GM23338 (cell line): ENCODE measurements around the gene ID3. TPM values are rescaled to one million over a fixed set of nuclear protein-coding genes. Genes with fewer than 3 reads are reported as not detected.

Experiments used
- ATAC-seq: fragments of 200-7000 bp; cut with Tn5 transposase; 3 replicates; pipeline ENCODE4 v1.9.1; 2020
- DNase-seq: peaks from one replicate; pipeline ENCODE4 v3.0.0-alpha.2; 2015; ENCODE audit warnings: low spot score
- H2AFZ ChIP-seq: fragments of 200-600 bp; sonication (generic); 2 replicates; pipeline ENCODE4 v1.8.0; 2016; ENCODE audit warnings: antibody characterized with exemption, mild to moderate bottlenecking, moderate library complexity
- H3F3A ChIP-seq: fragments of 200-600 bp; sonication (generic); replicated peaks from 2 replicates; pipeline ENCODE4 v1.8.0; 2017; ENCODE audit warnings: antibody characterized with exemption, mixed run types, low read depth
- H3K27ac ChIP-seq: fragments of 200-600 bp; sonication (generic); 2 replicates; pipeline ENCODE4 v1.6.1; 2016; ENCODE audit warnings: low read depth
- H3K27me3 ChIP-seq: fragments of 200-600 bp; sonication (generic); 2 replicates; pipeline ENCODE4 v1.8.0; 2016; ENCODE audit warnings: mild to moderate bottlenecking, mixed run types, moderate library complexity; ENCODE audit not compliant: insufficient read depth
- H3K36me3 ChIP-seq: fragments of 200-600 bp; sonication (generic); 2 replicates; pipeline ENCODE4 v1.8.0; 2016; ENCODE audit warnings: mild to moderate bottlenecking; ENCODE audit not compliant: insufficient read depth
- H3K4me1 ChIP-seq: fragments of 200-600 bp; sonication (generic); 2 replicates; pipeline ENCODE4 v1.8.0; 2016; ENCODE audit warnings: mild to moderate bottlenecking, moderate library complexity; ENCODE audit not compliant: insufficient read depth
- H3K4me2 ChIP-seq: fragments of 200-600 bp; sonication (generic); 2 replicates; pipeline ENCODE4 v1.7.1; 2017; ENCODE audit warnings: mixed run types
- H3K4me3 ChIP-seq: fragments of 200-600 bp; sonication (generic); 2 replicates; pipeline ENCODE4 v1.6.1; 2016; ENCODE audit warnings: mixed run types
- H3K79me2 ChIP-seq: fragments of 200-600 bp; sonication (generic); replicated peaks from 2 replicates; pipeline ENCODE4 v1.8.0; 2017; ENCODE audit warnings: mild to moderate bottlenecking; ENCODE audit not compliant: insufficient read depth
- H3K9me2 ChIP-seq: fragments of 200-600 bp; sonication (generic); 2 replicates; pipeline ENCODE4 v1.8.0; 2017; ENCODE audit not compliant: insufficient read depth
- H4K20me1 ChIP-seq: fragments of 200-600 bp; sonication (generic); replicated peaks from 2 replicates; pipeline ENCODE4 v1.8.0; 2017; ENCODE audit warnings: mild to moderate bottlenecking; ENCODE audit not compliant: insufficient read depth
- H3K27ac Mint-ChIP-seq: 2 replicates; pipeline ENCODE4 v1.8.0; 2020; ENCODE audit warnings: inconsistent platforms, mild to moderate bottlenecking, moderate library complexity, mixed read lengths
- H3K27me3 Mint-ChIP-seq: 3 replicates; pipeline ENCODE4 v1.8.0; 2022; ENCODE audit warnings: low read depth, mild to moderate bottlenecking, moderate library complexity, mixed read lengths, inconsistent platforms; ENCODE audit not compliant: insufficient read depth, poor library complexity
- H3K36me3 Mint-ChIP-seq: 3 replicates; pipeline ENCODE4 v1.8.0; 2021; ENCODE audit warnings: low read depth, mild to moderate bottlenecking, inconsistent platforms, moderate library complexity, mixed read lengths
- H3K4me1 Mint-ChIP-seq: 3 replicates; pipeline ENCODE4 v1.8.0; 2020; ENCODE audit warnings: mild to moderate bottlenecking, inconsistent platforms, mixed read lengths
- H3K4me3 Mint-ChIP-seq: 3 replicates; pipeline ENCODE4 v1.8.0; 2021; ENCODE audit warnings: moderate library complexity, mild to moderate bottlenecking, inconsistent platforms, mixed read lengths
- H3K9me3 Mint-ChIP-seq: 3 replicates; pipeline ENCODE4 v1.8.0; 2020; ENCODE audit warnings: moderate library complexity, mild to moderate bottlenecking, inconsistent platforms, mixed read lengths
- CREB1 ChIP-seq: fragments of 250-450 bp; sonication (Bioruptor Pico); IDR thresholded peaks from 2 replicates; pipeline ENCODE4 v1.5.0; 2020; ENCODE audit warnings: low read depth, mild to moderate bottlenecking, moderate library complexity
- CTCF ChIP-seq, 2 experiments: fragments of 200-600 bp in 1 of 2; sonication (generic) in 1 of 2; conservative IDR thresholded peaks; 2 replicates each; pipeline versions ENCODE4 v1.5.1 to v1.6.1; 2016 to 2017; ENCODE audit warnings: antibody characterized with exemption in 2 of 2, low read depth in 2 of 2, mild to moderate bottlenecking in 2 of 2, moderate library complexity in 1 of 2
- JUNB ChIP-seq: IDR thresholded peaks from one replicate; pipeline ENCODE4 v1.6.1; 2016; ENCODE audit warnings: antibody characterized with exemption; ENCODE audit not compliant: unreplicated experiment
- ZNF114 ChIP-seq: fragments of 250-450 bp; sonication (Bioruptor Pico); IDR thresholded peaks from 2 replicates; pipeline ENCODE4 v1.5.0; 2020; ENCODE audit warnings: mild to moderate bottlenecking, moderate library complexity
- ZNF462 ChIP-seq: fragments of 250-450 bp; sonication (Bioruptor Pico); IDR thresholded peaks from 2 replicates; pipeline ENCODE4 v1.5.0; 2020; ENCODE audit warnings: mild to moderate bottlenecking, moderate library complexity
- polyA plus RNA-seq: library from polyadenylated mRNA; unstranded; fragments of >200 nt; fragmentation: Nextera tagmentation; extraction: Ambion mirVana; gene quantifications from 2 replicates; pipeline ENCODE4 v1.2.1, GENCODE V29; 2016
- total RNA-seq: library from RNA; depleted of rRNA; stranded (reverse); fragments of >200 nt; shearing (Covaris generic); gene quantifications from 2 replicates; pipeline ENCODE4 v1.2.3, GENCODE V29; 2014

ID3 gene
- total and polyA plus RNA-seq, 2 experiments from 2014 or later = 164 to 345 TPM

GRCh38 chr1:23539698-23540266 is 19.5 kb downstream of the ID3 start:
- peaks cover 17% of the 10 kb centered on the region for H3K27me3 Mint-ChIP-seq
- peak overlapping the region; percentile 1; the same call in 1 of the 3 replicates for H3K4me3 Mint-ChIP-seq
- Histone ChIP-seq H3K79me2 (no peaks in the 10 kb centered on the region), H3K27ac (no peak overlapping the region), H3K4me2 (no peak overlapping the region), H3K4me3 (no peak overlapping the region), H3K9me2 (no peaks in the 10 kb centered on the region), H3F3A (peaks cover 3% of the 10 kb centered on the region; the same call in 1 of the 2 replicates), H3K27me3 (no peaks in the 10 kb centered on the region), H4K20me1 (no peaks in the 10 kb centered on the region), H3K36me3 (no peaks in the 10 kb centered on the region), H3K4me1 (peaks cover 6% of the 10 kb centered on the region; the same call in 1 of the 2 replicates), H2AFZ (peak overlapping the region; percentile 5; the same call in 1 of the 2 replicates)
- no peaks in the 10 kb centered on the region for H3K9me3 Mint-ChIP-seq
- peak; percentile 98 for DNase-seq
- no peak overlapping the region for H3K27ac Mint-ChIP-seq
- TF ChIP-seq JUNB = no peak
- TF ChIP-seq CREB1 (CRISPR knock-in tag) = peak; percentile 94
- peak; percentile 97 to 98 for TF ChIP-seq CTCF (conservative IDR thresholded peaks at IDR 0.05; ENCODE audit: low read depth in 2 of 2)
- peak; percentile 83; the same call in 1 of the 2 replicates for TF ChIP-seq ZNF462 (CRISPR knock-in tag)
- no peak for TF ChIP-seq ZNF114 (CRISPR knock-in tag)
- H3K4me1 Mint-ChIP-seq = peaks cover 10% of the 10 kb centered on the region
- H3K36me3 Mint-ChIP-seq = no peaks in the 10 kb centered on the region
- peak; percentile 91 for ATAC-seq
